ENCODE data around the gene SBK1.
"Not testable (repeated sequence)": the region's sequence is repeated elsewhere in the genome, so short reads cannot be mapped to it uniquely, and the experiment has no call there.

The SBK1 gene

GRCh38 chr16:28324887-28325279 is 32.6 kb downstream of the SBK1 start:
- H3K4me3 ChIP-seq (ENCODE audit: low read length) = no peak overlapping the region
- DNase-seq (ENCODE audit: low read depth) = no peak
- TF ChIP-seq, protein P1, sequence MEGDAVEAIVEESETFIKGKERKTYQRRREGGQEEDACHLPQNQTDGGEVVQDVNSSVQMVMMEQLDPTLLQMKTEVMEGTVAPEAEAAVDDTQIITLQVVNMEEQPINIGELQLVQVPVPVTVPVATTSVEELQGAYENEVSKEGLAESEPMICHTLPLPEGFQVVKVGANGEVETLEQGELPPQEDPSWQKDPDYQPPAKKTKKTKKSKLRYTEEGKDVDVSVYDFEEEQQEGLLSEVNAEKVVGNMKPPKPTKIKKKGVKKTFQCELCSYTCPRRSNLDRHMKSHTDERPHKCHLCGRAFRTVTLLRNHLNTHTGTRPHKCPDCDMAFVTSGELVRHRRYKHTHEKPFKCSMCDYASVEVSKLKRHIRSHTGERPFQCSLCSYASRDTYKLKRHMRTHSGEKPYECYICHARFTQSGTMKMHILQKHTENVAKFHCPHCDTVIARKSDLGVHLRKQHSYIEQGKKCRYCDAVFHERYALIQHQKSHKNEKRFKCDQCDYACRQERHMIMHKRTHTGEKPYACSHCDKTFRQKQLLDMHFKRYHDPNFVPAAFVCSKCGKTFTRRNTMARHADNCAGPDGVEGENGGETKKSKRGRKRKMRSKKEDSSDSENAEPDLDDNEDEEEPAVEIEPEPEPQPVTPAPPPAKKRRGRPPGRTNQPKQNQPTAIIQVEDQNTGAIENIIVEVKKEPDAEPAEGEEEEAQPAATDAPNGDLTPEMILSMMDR (IDR thresholded peaks at IDR 0.05; ENCODE audit: insufficient read depth, low read depth, low read length, missing control alignments) = no peak

GRCh38 chr16:28326881-28327610 is 34.7 kb downstream of the SBK1 start:
- peak; percentile 54 for DNase-seq (ENCODE audit: low read depth)
- no peak overlapping the region for H3K4me3 ChIP-seq (ENCODE audit: low read length)
- TF ChIP-seq, protein P1 (IDR thresholded peaks at IDR 0.05; ENCODE audit: insufficient read depth, low read depth, low read length, missing control alignments) = peak; percentile 64

GRCh38 chr16:28330232-28330631 is 37.9 kb downstream of the SBK1 start:
- not testable (repeated sequence) for H3K4me3 ChIP-seq (ENCODE audit: low read length)
- DNase-seq (ENCODE audit: low read depth) = peak; percentile 24

DNA sequence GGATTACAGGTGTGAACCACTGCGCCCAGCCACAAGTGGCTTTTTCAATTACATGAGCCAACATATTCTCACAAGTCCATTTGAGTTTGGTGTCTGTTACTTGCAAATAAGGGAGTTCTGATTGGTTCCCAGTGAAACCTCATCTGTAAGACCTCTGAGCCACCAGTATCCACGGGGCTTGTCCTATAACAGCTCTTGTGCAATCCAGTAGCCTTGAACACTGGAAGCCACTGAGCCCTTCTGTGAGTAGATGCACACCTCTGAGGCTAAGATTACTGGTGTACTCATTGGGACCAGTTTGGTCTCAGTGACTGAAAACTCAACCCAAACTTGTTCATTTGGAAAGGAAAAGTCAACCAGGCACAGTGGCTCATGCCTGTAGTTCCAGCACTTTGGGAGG is 38.7 kb downstream of the SBK1 start:
- not testable (repeated sequence) for DNase-seq (ENCODE audit: low read depth); H3K4me3 ChIP-seq (ENCODE audit: low read length)

DNA sequence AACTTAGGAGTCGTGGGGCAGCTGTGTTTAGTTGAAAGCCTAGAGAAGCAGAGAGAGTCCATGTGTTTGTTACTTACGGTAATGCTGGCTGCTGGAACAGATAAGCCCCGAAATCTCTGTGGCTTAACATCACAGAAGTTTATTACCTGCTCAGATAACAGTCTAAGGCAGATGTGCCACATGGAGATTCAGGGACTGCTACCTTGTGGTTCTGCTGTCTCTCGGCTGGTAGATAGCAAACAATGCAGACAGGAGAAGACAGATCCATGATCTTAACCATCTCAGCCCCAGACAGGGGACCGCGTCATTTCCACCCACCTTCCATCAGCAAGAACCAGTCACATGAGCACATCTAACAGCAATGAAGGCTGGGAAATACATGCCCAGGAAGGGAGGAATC is 40.3 kb downstream of the SBK1 start:
- H3K4me3 ChIP-seq (ENCODE audit: low read length); DNase-seq (ENCODE audit: low read depth): not testable (repeated sequence)

DNA sequence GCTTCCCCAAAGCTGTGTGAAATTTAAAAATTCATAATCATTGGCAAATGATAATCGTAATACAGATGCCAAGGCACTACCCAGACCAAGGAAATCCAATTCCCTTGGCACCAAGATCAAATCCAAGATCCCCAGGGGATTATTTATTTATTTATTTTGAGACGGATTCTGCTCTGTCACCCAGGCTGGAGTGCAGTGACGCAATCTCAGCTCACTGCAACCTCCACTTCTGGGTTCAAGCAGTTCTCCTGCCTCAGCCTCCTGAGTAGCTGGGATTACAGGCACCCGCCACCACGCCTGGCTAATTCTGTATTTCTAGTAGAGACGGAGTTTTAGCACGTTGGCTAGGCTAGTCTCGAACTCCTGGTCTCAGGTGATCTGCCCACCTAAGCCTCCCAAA is 43.4 kb downstream of the SBK1 start:
- not testable (repeated sequence) for H3K4me3 ChIP-seq (ENCODE audit: low read length); DNase-seq (ENCODE audit: low read depth)

DNA sequence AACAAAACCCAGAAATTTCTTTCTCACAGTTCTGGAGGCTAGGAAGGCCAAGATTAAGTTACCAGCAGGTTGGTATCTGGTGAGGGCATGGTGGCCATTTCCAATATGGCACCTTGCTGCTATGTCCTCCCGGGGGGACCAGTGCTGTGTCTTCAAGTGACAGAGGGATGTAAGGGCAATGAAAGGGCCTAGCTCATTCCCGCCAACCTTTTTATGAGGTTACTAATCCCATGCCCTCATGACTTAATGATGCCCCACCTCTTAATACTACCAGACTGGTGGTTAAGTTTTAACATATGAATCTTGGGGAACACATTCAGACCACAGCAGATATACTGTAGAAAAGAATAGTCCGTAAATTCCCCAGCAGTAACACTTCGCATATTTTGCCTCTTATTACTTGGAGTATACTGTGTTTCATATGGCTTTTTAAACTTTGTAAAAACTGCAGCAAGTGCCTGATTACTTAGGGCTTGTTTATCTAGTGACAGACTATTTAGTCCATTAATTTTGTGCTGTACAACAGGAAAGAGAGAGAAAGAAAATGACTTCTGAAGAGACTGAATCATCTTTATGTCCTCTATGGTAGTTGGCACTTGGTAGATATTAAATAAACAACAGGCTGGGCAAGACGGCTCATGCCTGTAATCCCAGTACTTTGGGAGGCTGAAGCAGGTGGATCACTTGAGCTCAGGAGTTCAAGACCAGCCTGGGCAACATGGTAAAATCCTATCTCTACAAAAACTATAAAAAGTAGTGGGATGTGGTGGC is 44.8 kb downstream of the SBK1 start:
- not testable (repeated sequence) for H3K4me3 ChIP-seq (ENCODE audit: low read length)
- peak; percentile 65 for DNase-seq (ENCODE audit: low read depth)

GRCh38 chr16:28338230-28338629 is 45.9 kb downstream of the SBK1 start:
- not testable (repeated sequence) for DNase-seq (ENCODE audit: low read depth); H3K4me3 ChIP-seq (ENCODE audit: low read length)

DNA sequence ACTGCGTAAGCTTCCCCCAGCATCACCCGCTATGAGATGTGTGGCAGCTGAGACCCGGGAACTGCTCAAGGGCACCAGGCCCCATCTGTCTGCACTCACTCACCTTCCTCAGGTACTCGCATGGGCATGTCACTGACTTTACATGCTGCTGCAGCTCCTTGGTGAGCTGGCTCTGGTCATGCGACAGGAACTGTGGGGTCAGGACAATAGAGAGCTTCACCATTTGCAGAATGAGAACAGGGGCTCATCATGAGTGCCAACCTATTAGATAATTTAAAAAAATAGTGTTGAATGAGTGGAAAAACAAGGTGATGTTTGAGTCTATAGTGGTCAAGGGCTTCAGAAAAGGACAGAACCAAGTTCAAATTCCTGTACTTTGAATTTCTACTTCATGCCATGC is 70.3 kb downstream of the SBK1 start:
- not testable (repeated sequence) for H3K4me3 ChIP-seq (ENCODE audit: low read length)
- peak; percentile 43 for DNase-seq (ENCODE audit: low read depth)

- not testable (repeated sequence) for DNase-seq (ENCODE audit: low read depth); H3K4me3 ChIP-seq (ENCODE audit: low read length)
These were observed 71.1 kb downstream of the SBK1 start, which contains the start of gene NPIPB6 for GRCh38 chr16:28363408-28363807. NPIPB6 (minus strand) TSS chr16:28363508; CDS start chr16:28362822, 686 bp downstream.

- not testable (repeated sequence) for H3K4me3 ChIP-seq (ENCODE audit: low read length); DNase-seq (ENCODE audit: low read depth)
These were observed 72.2 kb downstream of the SBK1 start for GRCh38 chr16:28364268-28365173.

- not testable (repeated sequence) for H3K4me3 ChIP-seq (ENCODE audit: low read length); DNase-seq (ENCODE audit: low read depth)
These were observed 75.6 kb downstream of the SBK1 start for GRCh38 chr16:28367926-28368325.

Measured in epithelial cell of esophagus (primary cell).